ENCODE measurements around the gene CST6.

The CST6 gene

DNA sequence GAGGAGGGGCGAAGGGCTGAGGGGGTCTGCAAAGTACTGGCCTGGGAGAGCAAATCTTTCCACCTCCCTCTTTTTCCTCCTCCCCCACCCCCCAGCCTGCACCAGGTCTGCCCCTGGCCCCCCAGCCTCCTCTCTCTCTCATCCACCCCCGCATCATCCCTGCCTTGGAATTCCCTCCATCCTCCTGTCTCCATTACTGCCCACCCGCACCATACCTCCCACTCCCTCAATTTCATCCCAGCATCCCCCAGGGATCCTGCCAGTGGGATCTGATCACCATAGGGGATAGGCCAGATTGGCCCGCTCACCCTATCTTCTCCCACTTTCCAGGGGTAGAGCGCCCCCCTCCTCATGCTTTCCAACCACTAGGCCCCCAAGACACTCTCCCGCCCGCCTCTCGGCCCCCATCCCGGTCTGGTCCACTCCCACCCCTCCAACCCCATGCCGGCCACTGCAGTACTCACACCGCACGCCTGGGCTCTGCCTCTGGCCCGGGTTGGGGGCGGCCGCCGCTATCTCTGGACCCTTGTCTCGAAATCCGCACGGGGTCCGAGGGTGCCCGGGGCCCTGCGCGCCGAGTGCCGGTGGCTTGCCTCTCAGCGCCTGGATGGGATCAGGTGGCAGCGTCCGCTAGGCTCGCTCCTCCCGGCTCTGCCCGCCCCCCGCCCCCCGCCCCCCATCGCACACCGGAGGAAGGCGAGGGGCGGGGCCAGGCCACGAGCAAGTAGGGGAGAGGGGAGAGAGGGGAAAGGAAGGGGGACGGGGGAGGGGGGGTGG, 36.9 kb downstream of the CST6 start, which contains the start of gene GAL3ST3:
GAL3ST3 (minus strand) TSS at position 615 of the 777 bp plus-strand sequence. CDS start 3,746 bp downstream, outside the sequence.
- no peak for DNase-seq

DNA sequence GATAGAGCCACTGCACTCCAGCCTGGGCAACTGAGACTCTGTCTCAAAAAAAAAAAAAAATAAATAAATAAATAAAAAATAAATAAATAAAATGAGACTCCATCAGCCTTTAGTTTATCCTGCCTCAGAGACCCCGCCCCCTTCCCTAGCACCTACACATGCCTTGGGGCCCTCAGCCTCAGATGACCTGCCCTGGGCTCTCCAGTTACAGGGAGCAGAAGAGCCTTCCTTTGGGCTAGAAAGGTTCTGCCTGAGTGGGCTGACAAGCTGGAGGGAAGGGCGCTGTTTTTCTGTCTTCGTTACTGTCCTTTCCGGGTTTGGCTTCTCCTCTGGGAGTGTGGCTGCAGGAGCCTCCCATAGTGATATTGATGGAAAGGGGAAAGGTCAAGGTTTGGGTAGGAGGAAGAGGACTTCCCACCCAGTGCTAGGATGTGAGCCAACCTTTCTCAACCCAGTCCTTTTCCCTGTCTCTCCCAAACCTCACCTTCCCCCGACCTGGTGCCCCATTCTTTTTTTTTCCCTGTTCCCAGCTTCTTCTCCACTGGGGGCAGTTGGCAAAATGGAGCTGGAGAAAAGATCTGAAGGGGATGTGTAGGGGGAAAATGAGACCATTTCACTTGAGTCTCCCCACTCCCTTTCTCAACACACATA, 38.9 kb downstream of the CST6 start:
- no peak for DNase-seq

DNA sequence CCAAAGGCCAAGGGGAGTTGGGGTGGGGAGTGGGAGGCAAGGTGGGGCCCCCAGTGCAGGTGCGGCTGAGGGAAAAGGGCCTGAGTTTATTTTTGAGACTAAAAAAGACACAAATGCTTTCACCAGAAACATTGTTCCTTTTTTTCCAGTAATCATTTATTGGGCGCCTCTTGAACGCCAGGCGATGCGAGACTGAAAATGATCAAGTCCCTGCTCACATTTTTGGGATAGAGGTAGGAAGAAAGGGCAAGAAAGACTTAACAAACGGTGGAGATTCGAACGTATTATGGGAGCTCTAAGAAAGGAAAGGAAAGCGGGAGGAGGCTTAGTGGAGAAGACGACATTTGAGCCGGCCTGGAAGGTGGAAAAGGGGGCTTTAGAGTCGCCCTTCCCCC, 39.6 kb downstream of the CST6 start:
- no peak for DNase-seq

DNA sequence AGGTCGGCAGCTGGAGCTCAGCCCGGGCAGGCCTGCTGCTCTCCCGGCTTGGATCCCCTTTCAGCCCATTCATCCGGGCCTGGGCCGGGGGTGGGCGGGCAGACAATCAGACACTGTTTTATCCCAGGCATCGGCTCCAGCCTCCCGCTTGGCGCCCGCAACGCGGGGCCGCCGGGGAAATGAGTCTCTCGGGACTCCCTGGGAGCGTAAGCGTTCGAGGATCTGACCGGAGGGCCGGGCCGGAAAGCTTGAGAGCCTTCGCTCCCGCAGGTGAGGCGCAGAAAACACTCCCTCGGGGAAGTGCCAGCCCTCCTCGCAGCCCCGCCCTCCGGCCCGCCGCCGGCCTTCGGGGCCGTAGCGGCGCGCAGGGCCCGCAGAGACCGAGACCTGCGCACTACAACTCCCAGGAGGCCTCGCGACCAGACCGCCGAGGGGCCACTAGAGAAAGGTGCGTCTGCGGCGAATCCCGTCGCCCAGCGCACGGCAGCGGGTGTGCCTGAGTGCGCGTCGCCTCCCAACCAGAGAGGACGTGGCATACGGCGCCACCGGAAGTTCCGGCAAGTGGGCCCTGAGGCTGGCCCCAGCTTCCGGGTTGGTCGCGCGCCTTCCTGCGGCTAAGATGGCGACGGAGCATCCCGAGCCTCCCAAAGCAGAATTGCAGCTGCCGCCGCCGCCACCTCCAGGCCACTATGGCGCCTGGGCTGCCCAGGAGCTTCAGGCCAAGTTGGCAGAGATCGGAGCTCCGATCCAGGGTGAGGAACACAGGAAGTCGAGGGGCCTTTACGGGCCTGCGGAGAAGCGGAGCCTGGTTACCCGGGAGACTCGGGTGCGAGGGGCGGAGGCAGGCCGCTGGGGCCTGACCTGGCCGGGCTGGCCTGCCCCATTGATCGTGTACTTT, 40.2 kb downstream of the CST6 start, which contains the start of gene SF3B2:
SF3B2 (plus strand) TSS at position 599 of the 898 bp plus-strand sequence; CDS start at position 620, 21 bp downstream.
- peak; percentile 98 for DNase-seq

GRCh38 chr11:66052664-66052982, 40.8 kb downstream of the CST6 start:
- no peak for DNase-seq

DNA sequence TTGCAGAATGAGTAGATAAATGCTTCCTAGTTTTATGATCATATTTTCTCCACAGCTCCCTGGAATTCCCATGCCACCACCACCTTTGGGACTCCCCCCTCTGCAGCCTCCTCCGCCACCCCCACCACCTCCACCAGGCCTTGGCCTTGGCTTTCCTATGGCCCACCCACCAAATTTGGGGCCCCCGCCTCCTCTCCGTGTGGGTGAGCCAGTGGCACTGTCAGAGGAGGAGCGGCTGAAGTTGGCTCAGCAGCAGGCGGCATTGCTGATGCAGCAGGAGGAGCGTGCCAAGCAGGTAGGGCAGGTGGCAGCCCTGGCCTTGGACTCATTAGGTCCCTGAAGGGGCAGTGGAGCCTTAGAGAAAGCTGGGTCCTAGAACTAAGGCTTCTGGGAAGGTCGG, 43.2 kb downstream of the CST6 start:
- DNase-seq, result no peak

- DNase-seq, result no peak
These were observed 44.7 kb downstream of the CST6 start for GRCh38 chr11:66056501-66056900.

DNA sequence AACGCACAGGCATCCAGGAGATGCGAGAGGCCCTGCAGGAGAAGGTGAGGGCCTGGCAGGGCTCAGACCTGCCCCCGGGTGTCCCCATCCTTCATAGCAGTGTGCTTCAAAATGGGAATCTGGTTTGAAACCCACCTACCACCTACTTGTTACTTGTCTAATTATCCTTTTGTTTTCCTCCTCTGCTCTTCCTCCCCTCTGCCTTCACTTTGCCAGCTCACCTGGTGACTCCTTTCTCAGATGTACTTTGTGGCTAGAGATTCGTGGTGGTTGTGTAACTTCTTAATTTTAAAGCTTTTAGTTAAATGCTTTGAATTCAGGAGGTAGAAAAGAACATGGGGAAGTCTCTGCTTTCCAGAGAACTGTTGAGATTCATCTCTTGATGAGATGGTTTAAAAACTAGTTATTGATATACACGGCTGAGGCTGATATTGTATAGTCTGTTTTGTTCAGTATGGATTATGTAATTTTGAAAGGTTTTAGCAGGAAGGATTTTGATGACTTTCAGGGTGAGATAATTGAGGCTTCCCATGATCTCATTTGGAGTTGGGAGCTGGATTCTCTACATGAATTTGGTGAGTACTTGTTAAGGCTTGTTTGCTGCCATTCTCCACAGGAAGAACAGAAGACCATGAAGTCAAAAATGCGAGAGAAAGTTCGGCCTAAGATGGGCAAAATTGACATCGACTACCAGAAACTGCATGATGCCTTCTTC, 48.3 kb downstream of the CST6 start:
- DNase-seq, result no peak

DNA sequence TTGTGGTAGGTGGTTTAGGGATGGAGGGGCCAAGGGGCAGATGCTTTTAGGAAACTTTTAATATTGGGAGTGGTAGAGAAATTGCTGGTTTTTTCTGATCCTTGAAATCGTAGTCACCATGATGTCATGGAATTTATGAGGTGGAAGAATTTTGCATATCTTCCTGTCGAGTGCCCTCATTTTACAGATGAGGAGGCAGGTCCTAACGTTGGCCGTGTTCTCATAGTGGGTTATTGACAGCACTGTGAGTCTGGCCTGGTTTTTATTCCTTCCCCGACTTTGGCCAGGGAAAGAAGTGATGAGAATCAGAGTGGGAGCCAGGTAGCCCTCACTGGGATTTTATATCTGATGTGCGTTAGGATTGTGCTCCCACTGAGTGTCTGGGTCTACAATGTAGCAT, 49.5 kb downstream of the CST6 start:
- DNase-seq, result no peak

DNA sequence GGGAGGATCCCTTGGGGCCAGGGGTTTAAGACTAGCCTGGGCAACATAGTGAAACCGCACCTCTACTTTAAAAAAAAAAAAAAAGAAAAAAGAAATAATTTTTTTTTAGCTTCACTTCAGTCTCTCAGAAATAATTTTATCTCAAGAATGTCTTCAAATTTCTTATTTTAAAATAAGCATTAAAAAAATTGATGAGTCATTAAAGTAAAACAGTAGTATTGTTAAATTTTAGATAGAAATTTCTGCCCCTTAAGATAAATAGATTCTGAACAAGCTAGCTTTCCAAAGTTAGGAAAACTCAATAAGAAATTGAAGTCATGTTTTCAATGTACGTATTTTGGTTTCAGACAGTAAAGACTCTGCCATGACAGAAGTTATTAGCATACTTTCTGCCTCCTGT, 50.6 kb downstream of the CST6 start:
- no peak for DNase-seq
